Measurements from ENCODE around the gene CANT1.

- TF ChIP-seq EZH2 (IDR thresholded peaks at IDR 0.05) (no peak), POLR2AphosphoS5 (IDR thresholded peaks at IDR 0.05; ENCODE audit: borderline replicate concordance, low read depth, low read length) (no peak)
Observed at GRCh38 chr17:78969865-78970264, 39.7 kb downstream of the CANT1 start.
